HG03135 (cell line): ENCODE results near the gene RGS9.
A peak's percentile ranks its signal among the peaks of the same experiment; 100 is the strongest.
"Not testable (repeated sequence)": the region's sequence is repeated elsewhere in the genome, so short reads cannot be mapped to it uniquely, and the experiment has no call there.

Experiments used
- ATAC-seq: cut with Tn5 transposase; IDR thresholded peaks from one replicate; pipeline ENCODE4 v1.9.1; 2021; ENCODE audit warnings: mild to moderate bottlenecking, moderate library complexity; ENCODE audit not compliant: unreplicated experiment

RGS9 gene

GRCh38 chr17:65180752-65181236 lies 43.6 kb downstream of the RGS9 start:
- ATAC-seq, result not testable (repeated sequence)

DNA sequence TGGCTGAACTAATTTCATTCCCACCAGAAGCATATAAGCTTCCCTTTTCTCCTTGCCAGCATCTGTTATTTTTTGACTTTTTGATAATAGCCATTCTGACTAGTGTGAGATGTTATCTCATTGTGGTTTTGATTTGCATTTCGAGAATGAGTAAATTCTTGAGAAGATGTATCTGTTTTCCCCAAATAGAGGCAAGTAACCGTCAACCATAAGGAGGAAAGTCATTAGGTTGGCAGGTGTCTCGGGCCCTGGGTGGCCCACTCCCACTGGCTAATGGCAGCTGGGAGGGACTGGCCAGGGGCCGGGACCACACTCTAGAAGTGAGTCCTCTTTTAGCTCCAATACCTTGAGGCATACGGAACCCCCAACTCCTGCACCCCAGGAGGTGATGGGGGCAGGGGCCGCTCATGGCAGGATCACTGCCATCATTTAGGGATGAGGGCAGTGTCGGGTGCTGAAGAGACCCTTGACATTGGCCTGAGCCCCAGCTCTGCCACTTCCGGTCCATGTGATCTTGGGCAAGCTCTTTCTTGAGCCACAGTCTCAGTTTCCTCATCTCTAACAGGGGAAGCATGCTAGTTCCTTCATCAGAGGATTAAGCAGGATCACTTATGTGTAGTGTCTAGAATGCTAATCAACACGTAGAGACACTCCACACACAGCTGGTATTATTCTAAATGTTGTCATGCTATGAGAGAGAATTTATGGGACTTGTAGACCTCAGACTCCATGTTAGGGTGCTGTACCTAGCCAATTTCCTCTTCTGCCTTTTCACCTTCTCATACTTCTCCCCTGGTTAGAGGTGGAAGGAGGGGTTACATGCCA lies 44.3 kb downstream of the RGS9 start:
- ATAC-seq, result peak; percentile 62

- ATAC-seq, result peak; percentile 21
Observed at GRCh38 chr17:65182233-65182632, 45.1 kb downstream of the RGS9 start.

DNA sequence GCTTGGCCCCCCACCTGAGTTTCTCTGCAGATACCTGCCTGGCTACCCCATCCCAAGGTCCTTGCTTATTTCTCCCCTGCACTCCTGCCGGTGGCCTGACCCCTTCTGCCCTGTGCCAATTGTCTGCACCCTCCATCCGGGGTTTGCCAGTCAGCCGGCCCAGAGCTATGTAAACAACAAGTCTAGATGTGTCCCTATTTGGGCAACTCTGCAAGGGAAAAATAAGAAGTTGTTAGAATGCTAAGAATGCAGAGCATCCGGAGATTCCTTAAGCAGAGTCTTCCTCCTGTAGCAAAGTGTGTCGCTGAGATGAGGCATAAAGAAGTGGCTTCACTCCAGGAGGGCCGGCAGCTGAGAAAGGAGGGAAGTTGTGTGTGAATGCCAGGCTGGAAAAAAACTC lies 46.6 kb downstream of the RGS9 start:
- no peak for ATAC-seq

- no peak for ATAC-seq
Observed at GRCh38 chr17:65184235-65184959, 47.2 kb downstream of the RGS9 start.

DNA sequence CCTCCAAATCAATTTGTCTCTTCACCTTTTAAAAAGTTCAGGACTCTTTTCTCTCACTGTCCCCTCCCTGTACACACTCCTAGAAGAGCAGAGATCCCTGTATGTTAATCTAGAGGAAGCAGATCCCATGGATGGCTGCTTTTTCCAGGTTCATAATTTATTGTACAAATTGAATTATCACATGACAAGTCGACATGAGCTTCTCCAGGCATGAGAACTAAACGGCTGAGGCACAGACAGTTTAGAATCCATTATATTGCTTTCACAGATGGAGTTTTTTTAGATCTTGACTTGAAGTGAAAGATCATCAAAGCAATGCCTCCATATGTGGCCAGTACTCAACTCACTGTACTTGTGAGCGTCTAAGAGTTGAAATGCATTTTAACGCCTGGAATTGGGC lies 47.9 kb downstream of the RGS9 start:
- no peak for ATAC-seq

DNA sequence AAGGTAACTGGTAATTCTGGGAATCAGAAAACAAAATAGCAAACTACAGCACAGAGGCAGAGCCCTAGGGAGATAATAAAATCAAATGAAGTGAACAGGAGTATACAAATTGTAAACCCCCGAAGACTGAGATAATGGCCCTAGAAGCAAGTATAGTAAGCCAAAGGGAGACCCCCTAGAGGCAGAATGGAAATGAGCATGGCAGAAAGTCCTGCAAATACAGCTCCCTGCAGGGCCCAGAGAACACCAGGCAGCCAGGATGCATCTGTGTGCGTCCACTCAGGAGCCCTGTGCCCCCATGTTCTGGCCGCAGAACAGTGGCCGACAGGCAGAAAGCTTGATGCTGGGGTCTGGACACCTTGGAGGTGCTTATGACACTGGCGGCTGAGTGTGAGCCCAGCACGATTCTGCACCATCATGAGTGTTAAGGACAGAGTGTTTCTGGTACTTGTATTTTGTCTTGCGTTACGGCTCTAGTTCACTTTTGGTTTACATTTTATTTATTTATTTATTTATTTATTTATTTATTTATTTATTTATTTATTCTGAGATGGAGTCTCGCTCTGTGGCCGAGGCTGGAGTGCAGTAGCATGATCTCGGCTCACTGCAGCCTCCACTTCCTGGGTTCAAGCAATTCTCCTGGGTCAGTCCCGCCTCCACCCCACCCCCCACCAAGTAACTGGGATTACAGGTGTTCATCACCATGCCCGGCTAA lies 48.7 kb downstream of the RGS9 start:
- no peak for ATAC-seq

DNA sequence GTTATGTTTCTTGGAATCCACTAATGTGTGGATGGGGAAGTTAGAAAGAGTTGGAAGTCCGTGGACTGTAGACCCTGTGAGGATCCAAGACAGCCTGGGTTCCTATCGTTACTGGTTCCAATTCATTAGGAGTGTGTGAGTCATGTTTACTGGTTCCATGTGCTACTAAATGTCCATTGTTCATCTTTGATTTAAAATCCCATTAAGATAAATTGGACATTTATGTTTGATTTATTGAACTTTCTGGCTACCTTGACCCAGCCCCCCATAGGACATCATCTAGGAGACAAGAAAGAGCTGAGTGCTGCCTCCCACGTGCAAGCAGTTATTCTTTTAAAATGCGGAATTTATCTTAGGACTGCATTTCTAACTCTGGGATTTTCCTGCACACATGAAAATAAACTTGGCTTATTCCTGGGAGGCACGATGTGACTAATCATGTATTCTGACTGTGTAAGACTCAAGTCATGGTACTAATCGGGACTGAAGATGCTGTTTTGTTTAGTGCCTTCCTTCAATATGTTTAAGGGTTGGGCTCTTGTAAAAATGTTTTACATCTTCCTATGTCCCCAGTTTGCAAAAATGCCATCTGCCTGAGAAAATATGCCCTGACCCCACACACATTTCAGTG lies 53.4 kb downstream of the RGS9 start:
- ATAC-seq, result no peak

- ATAC-seq, result no peak
Observed at GRCh38 chr17:65191811-65192740, 54.9 kb downstream of the RGS9 start.

- no peak for ATAC-seq
Observed at GRCh38 chr17:65193305-65193704, 56.1 kb downstream of the RGS9 start.

- ATAC-seq, result no peak
Observed at GRCh38 chr17:65193716-65194293, 56.6 kb downstream of the RGS9 start.

DNA sequence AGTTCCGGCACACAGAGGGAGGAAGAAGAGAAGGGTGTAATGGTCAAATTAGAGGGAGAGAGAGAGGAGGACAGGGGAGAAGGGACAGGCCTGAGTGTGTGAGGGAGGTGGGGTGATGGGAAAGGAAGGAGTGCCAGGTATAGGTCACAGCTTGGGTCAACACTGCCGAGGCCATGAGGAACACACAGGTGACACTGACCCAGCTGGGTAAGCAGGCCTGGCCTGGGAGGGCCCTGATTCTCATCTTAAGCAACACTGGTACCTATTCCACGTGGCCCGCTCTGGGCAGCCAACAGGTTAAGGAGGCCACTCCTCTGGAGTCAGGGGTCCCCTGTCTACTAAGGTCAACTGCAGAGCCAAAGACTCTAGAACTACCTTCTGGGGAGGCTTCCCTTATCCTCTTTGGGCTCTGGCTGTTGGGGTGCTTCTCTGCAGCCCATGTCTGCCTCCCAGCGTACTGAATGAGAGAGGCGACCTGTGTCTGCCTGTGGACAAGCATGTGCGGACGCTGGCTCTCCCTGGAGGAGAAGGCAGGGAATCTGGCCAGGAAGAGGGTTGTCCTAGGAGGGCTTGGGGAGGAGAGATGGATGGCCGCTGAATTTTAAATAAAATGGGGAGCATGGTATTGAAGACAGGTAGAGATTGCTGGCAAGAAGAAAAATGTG lies 57.6 kb downstream of the RGS9 start:
- no peak for ATAC-seq

DNA sequence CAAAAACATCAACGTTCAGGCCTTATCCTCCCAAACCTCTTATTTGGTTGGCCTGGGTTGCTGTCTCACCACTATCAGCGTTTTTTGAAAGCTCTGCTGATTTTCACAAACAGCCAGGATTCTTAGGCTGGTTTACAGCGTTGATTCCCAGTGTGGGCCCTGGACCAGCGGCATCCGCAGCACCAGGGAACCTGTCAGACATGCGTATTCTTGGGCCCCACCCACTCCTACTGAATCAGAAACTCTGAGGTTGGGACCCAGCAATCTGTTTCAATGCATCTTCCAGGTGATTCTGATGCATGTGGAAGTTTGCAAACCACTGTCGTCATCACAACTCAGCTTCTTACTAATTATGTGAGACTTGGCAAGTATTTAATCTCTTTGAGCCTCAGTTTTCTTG lies 58.5 kb downstream of the RGS9 start:
- ATAC-seq, result no peak

DNA sequence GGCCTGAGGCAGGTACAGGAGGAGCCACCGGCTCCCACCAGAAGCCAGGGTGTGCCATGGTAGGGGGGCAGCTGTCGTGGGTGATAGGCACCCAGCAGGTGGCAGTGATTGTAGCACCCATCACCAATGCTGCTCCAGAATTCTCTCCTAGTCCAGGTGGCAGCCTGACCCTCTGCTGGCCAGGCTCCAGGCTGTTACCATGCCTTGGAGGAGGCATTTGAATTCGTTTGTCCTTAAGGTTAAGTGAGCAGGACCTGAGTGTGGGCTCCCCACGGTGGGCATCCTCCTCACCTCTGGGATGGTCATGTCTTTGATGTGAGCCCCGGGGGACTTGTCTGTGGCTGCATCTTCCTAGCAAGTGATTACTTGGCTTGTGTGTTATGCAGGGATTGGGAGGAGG lies 59.4 kb downstream of the RGS9 start:
- ATAC-seq, result no peak

GRCh38 chr17:65197201-65197600 lies 60.0 kb downstream of the RGS9 start:
- ATAC-seq, result no peak

GRCh38 chr17:65198653-65199382 lies 61.6 kb downstream of the RGS9 start:
- ATAC-seq, result no peak

DNA sequence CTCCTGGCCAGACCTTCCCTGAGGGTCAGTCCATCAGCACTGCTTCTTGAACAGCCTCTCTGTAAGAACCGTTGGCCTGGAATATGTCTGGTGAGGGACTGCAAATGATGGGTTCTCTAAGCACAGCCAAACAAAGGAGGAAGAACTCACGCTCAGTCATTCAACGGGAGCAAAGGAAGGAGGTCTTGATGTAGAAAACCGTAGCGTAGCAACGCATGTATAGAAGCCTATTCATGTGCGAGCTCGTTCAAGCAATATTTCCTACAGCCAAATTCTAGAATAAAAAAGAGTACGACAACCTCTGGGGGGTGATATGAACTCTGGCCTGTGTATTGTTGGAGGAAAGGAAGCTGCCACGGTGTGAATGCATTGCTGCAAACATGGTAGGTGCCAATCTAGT lies 64.2 kb downstream of the RGS9 start:
- ATAC-seq, result no peak

GRCh38 chr17:65202844-65203571 lies 65.8 kb downstream of the RGS9 start:
- ATAC-seq, result no peak
